A673 (cell line): ENCODE data around the gene HES5.

Experiments
- EZH2 ChIP-seq: fragments of 200-600 bp; sonication (generic); IDR thresholded peaks from 2 replicates; pipeline ENCODE4 v1.6.1; 2017; ENCODE audit warnings: borderline replicate concordance, low read depth, mild to moderate bottlenecking, mixed read lengths, antibody characterized with exemption, low read length; ENCODE audit not compliant: poor library complexity, severe bottlenecking
- TF ChIP-seq, protein P1 (sequence below): fragments of 300-800, 200-600 bp; sonication (generic); conservative IDR thresholded peaks from 2 replicates; pipeline ENCODE4 v1.5.1; 2017; ENCODE audit warnings: low read depth, mild to moderate bottlenecking, antibody characterized with exemption, low read length, moderate library complexity, mixed read lengths

- TF ChIP-seq, protein P1, sequence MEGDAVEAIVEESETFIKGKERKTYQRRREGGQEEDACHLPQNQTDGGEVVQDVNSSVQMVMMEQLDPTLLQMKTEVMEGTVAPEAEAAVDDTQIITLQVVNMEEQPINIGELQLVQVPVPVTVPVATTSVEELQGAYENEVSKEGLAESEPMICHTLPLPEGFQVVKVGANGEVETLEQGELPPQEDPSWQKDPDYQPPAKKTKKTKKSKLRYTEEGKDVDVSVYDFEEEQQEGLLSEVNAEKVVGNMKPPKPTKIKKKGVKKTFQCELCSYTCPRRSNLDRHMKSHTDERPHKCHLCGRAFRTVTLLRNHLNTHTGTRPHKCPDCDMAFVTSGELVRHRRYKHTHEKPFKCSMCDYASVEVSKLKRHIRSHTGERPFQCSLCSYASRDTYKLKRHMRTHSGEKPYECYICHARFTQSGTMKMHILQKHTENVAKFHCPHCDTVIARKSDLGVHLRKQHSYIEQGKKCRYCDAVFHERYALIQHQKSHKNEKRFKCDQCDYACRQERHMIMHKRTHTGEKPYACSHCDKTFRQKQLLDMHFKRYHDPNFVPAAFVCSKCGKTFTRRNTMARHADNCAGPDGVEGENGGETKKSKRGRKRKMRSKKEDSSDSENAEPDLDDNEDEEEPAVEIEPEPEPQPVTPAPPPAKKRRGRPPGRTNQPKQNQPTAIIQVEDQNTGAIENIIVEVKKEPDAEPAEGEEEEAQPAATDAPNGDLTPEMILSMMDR = no peak
- TF ChIP-seq EZH2 = no peak
These were observed 9.3 kb downstream of the HES5 start for GRCh38 chr1:2520806-2521205.
